GM23338 (cell line): ENCODE measurements around the gene REEP6. TPM values are rescaled to one million over a fixed set of nuclear protein-coding genes. Genes with fewer than 3 reads are reported as not detected.
A peak's percentile ranks its signal among the peaks of the same experiment; 100 is the strongest.

Experiments used
- ATAC-seq: fragments of 200-7000 bp; cut with Tn5 transposase; 3 replicates; pipeline ENCODE4 v1.9.1; 2020
- DNase-seq: peaks from one replicate; pipeline ENCODE4 v3.0.0-alpha.2; 2015; ENCODE audit warnings: low spot score
- H2AFZ ChIP-seq: fragments of 200-600 bp; sonication (generic); 2 replicates; pipeline ENCODE4 v1.8.0; 2016; ENCODE audit warnings: antibody characterized with exemption, mild to moderate bottlenecking, moderate library complexity
- H3F3A ChIP-seq: fragments of 200-600 bp; sonication (generic); replicated peaks from 2 replicates; pipeline ENCODE4 v1.8.0; 2017; ENCODE audit warnings: antibody characterized with exemption, mixed run types, low read depth
- H3K27ac ChIP-seq: fragments of 200-600 bp; sonication (generic); 2 replicates; pipeline ENCODE4 v1.6.1; 2016; ENCODE audit warnings: low read depth
- H3K27me3 ChIP-seq: fragments of 200-600 bp; sonication (generic); 2 replicates; pipeline ENCODE4 v1.8.0; 2016; ENCODE audit warnings: mild to moderate bottlenecking, mixed run types, moderate library complexity; ENCODE audit not compliant: insufficient read depth
- H3K36me3 ChIP-seq: fragments of 200-600 bp; sonication (generic); 2 replicates; pipeline ENCODE4 v1.8.0; 2016; ENCODE audit warnings: mild to moderate bottlenecking; ENCODE audit not compliant: insufficient read depth
- H3K4me1 ChIP-seq: fragments of 200-600 bp; sonication (generic); 2 replicates; pipeline ENCODE4 v1.8.0; 2016; ENCODE audit warnings: mild to moderate bottlenecking, moderate library complexity; ENCODE audit not compliant: insufficient read depth
- H3K4me2 ChIP-seq: fragments of 200-600 bp; sonication (generic); 2 replicates; pipeline ENCODE4 v1.7.1; 2017; ENCODE audit warnings: mixed run types
- H3K4me3 ChIP-seq: fragments of 200-600 bp; sonication (generic); 2 replicates; pipeline ENCODE4 v1.6.1; 2016; ENCODE audit warnings: mixed run types
- H3K79me2 ChIP-seq: fragments of 200-600 bp; sonication (generic); replicated peaks from 2 replicates; pipeline ENCODE4 v1.8.0; 2017; ENCODE audit warnings: mild to moderate bottlenecking; ENCODE audit not compliant: insufficient read depth
- H3K9me2 ChIP-seq: fragments of 200-600 bp; sonication (generic); 2 replicates; pipeline ENCODE4 v1.8.0; 2017; ENCODE audit not compliant: insufficient read depth
- H4K20me1 ChIP-seq: fragments of 200-600 bp; sonication (generic); replicated peaks from 2 replicates; pipeline ENCODE4 v1.8.0; 2017; ENCODE audit warnings: mild to moderate bottlenecking; ENCODE audit not compliant: insufficient read depth
- H3K27ac Mint-ChIP-seq: 2 replicates; pipeline ENCODE4 v1.8.0; 2020; ENCODE audit warnings: inconsistent platforms, mild to moderate bottlenecking, moderate library complexity, mixed read lengths
- H3K27me3 Mint-ChIP-seq: 3 replicates; pipeline ENCODE4 v1.8.0; 2022; ENCODE audit warnings: low read depth, mild to moderate bottlenecking, moderate library complexity, mixed read lengths, inconsistent platforms; ENCODE audit not compliant: insufficient read depth, poor library complexity
- H3K36me3 Mint-ChIP-seq: 3 replicates; pipeline ENCODE4 v1.8.0; 2021; ENCODE audit warnings: low read depth, mild to moderate bottlenecking, inconsistent platforms, moderate library complexity, mixed read lengths
- H3K4me1 Mint-ChIP-seq: 3 replicates; pipeline ENCODE4 v1.8.0; 2020; ENCODE audit warnings: mild to moderate bottlenecking, inconsistent platforms, mixed read lengths
- H3K4me3 Mint-ChIP-seq: 3 replicates; pipeline ENCODE4 v1.8.0; 2021; ENCODE audit warnings: moderate library complexity, mild to moderate bottlenecking, inconsistent platforms, mixed read lengths
- H3K9me3 Mint-ChIP-seq: 3 replicates; pipeline ENCODE4 v1.8.0; 2020; ENCODE audit warnings: moderate library complexity, mild to moderate bottlenecking, inconsistent platforms, mixed read lengths
- CREB1 ChIP-seq: fragments of 250-450 bp; sonication (Bioruptor Pico); IDR thresholded peaks from 2 replicates; pipeline ENCODE4 v1.5.0; 2020; ENCODE audit warnings: low read depth, mild to moderate bottlenecking, moderate library complexity
- CTCF ChIP-seq, 2 experiments: fragments of 200-600 bp in 1 of 2; sonication (generic) in 1 of 2; conservative IDR thresholded peaks; 2 replicates each; pipeline versions ENCODE4 v1.5.1 to v1.6.1; 2016 to 2017; ENCODE audit warnings: antibody characterized with exemption in 2 of 2, low read depth in 2 of 2, mild to moderate bottlenecking in 2 of 2, moderate library complexity in 1 of 2
- ETS1 ChIP-seq: IDR thresholded peaks from 2 replicates; pipeline ENCODE4 v1.6.1; 2016; ENCODE audit warnings: antibody characterized with exemption
- EZH2 ChIP-seq: fragments of 200-600 bp; sonication (generic); IDR thresholded peaks from one replicate; pipeline ENCODE4 v1.8.0; 2017; ENCODE audit warnings: antibody characterized with exemption, mild to moderate bottlenecking, low read depth; ENCODE audit not compliant: unreplicated experiment
- EZH2phosphoT487 ChIP-seq: fragments of 200-600 bp; sonication (generic); IDR thresholded peaks from one replicate; pipeline ENCODE4 v1.8.1; 2018; ENCODE audit warnings: antibody characterized with exemption; ENCODE audit not compliant: unreplicated experiment
- NANOG ChIP-seq: IDR thresholded peaks from 2 replicates; pipeline ENCODE4 v1.6.1; 2016; ENCODE audit warnings: antibody characterized with exemption, borderline replicate concordance
- POLR2AphosphoS5 ChIP-seq: IDR thresholded peaks from 2 replicates; pipeline ENCODE4 v1.6.1; 2016; ENCODE audit warnings: antibody characterized with exemption, low read depth
- REST ChIP-seq: IDR thresholded peaks from one replicate; pipeline ENCODE4 v1.6.1; 2018; ENCODE audit warnings: antibody characterized with exemption; ENCODE audit not compliant: unreplicated experiment
- STAT1 ChIP-seq: IDR thresholded peaks from one replicate; pipeline ENCODE4 v1.6.1; 2016; ENCODE audit warnings: antibody characterized with exemption; ENCODE audit not compliant: unreplicated experiment
- ZNF331 ChIP-seq: fragments of 250-450 bp; sonication (Bioruptor Pico); IDR thresholded peaks from 2 replicates; pipeline ENCODE4 v1.5.0; 2020; ENCODE audit warnings: low read depth, mild to moderate bottlenecking, moderate library complexity
- ZNF462 ChIP-seq: fragments of 250-450 bp; sonication (Bioruptor Pico); IDR thresholded peaks from 2 replicates; pipeline ENCODE4 v1.5.0; 2020; ENCODE audit warnings: mild to moderate bottlenecking, moderate library complexity
- polyA plus RNA-seq: library from polyadenylated mRNA; unstranded; fragments of >200 nt; fragmentation: Nextera tagmentation; extraction: Ambion mirVana; gene quantifications from 2 replicates; pipeline ENCODE4 v1.2.1, GENCODE V29; 2016
- total RNA-seq: library from RNA; depleted of rRNA; stranded (reverse); fragments of >200 nt; shearing (Covaris generic); gene quantifications from 2 replicates; pipeline ENCODE4 v1.2.3, GENCODE V29; 2014

The REEP6 gene
- total and polyA plus RNA-seq, 2 experiments from 2014 or later: 15.2 to 20.0 TPM

- TF ChIP-seq REST (no peak), CREB1 (CRISPR knock-in tag) (no peak), POLR2AphosphoS5 (no peak)
These were observed 33.4 kb downstream of the REEP6 start (continued) for GRCh38 chr19:1524287-1524971.

- peaks cover 45% of the 10 kb centered on the region for H3K27me3 Mint-ChIP-seq
- H3K36me3 ChIP-seq: no peaks in the 10 kb centered on the region
- 0 out of 2 replicates have a peak, but pooled peaks cover 4% of the 10 kb centered on the region for H3F3A ChIP-seq
- no peaks in the 10 kb centered on the region for H3K9me2 ChIP-seq
- ATAC-seq: no peak
- H3K9me3 Mint-ChIP-seq: peaks cover 3% of the 10 kb centered on the region; the same call in 2 of the 3 replicates
- peaks cover 27% of the 10 kb centered on the region for H3K27me3 ChIP-seq
- no peak overlapping the region for H3K27ac Mint-ChIP-seq
- peak overlapping the region; percentile 70 for H3K4me3 Mint-ChIP-seq
- H3K4me1 ChIP-seq: no peaks in the 10 kb centered on the region
- H3K4me2 ChIP-seq: peak overlapping the region; percentile 71
- peaks cover 6% of the 10 kb centered on the region; the same call in 2 of the 3 replicates for H3K4me1 Mint-ChIP-seq
- no peaks in the 10 kb centered on the region for H3K79me2 ChIP-seq
- no peaks in the 10 kb centered on the region for H4K20me1 ChIP-seq
- H3K4me3 ChIP-seq: no peak overlapping the region
- H2AFZ ChIP-seq: no peak overlapping the region
- DNase-seq: no peak
- no peak overlapping the region for H3K27ac ChIP-seq
- H3K36me3 Mint-ChIP-seq: peaks cover 4% of the 10 kb centered on the region; the same call in 1 of the 3 replicates
- TF ChIP-seq CTCF (conservative IDR thresholded peaks at IDR 0.05; ENCODE audit: low read depth in 2 of 2): no peak
- TF ChIP-seq EZH2phosphoT487: no peak
- no peak for TF ChIP-seq STAT1
- no peak for TF ChIP-seq POLR2AphosphoS5
- no peak for TF ChIP-seq EZH2
- no peak for TF ChIP-seq CREB1 (CRISPR knock-in tag)
- TF ChIP-seq ZNF331 (CRISPR knock-in tag): no peak
- TF ChIP-seq ETS1: no peak
- TF ChIP-seq ZNF462 (CRISPR knock-in tag): no peak
- no peak for TF ChIP-seq NANOG
These were observed 34.0 kb downstream of the REEP6 start for GRCh38 chr19:1524972-1525325.
